Gastroesophageal sphincter (tissue), 3 donors: ENCODE data around the gene OR2A5.

Experiments used
- CTCF ChIP-seq, 4 experiments: fragments of 200-600 bp in 2 of 4; fragments of 450-650 bp in 2 of 4; sonication (generic) in 1 of 4; IDR thresholded peaks; one replicate each; pipeline ENCODE4 v1.5.1; 2017 to 2019; ENCODE audit warnings: antibody characterized with exemption in 4 of 4, mild to moderate bottlenecking in 2 of 4, moderate library complexity in 2 of 4
- POLR2A ChIP-seq, 2 donors: fragments of 450-650 bp; IDR thresholded peaks; one replicate each; pipeline ENCODE4 v1.6.1; 2017; ENCODE audit warnings: antibody characterized with exemption in 2 of 2, mild to moderate bottlenecking in 2 of 2, moderate library complexity in 1 of 2
- POLR2AphosphoS5 ChIP-seq: sonication (generic); formaldehyde crosslinking; IDR thresholded peaks from one replicate; pipeline ENCODE4 v1.6.1; 2017; ENCODE audit warnings: antibody characterized with exemption

GRCh38 chr7:144028547-144028946 is 20.2 kb upstream of the OR2A5 start:
- TF ChIP-seq POLR2AphosphoS5: no peak
- TF ChIP-seq CTCF (IDR thresholded peaks at IDR 0.05): no peak
- TF ChIP-seq POLR2A (IDR thresholded peaks at IDR 0.05): no peak
